Measurements from ENCODE around the gene LRRC32. TPM values are rescaled to one million over a fixed set of nuclear protein-coding genes. Genes with fewer than 3 reads are reported as not detected.

Gene LRRC32
- total and polyA plus RNA-seq, 2 experiments from 2014 or later, result 0.42 to 0.58 TPM

DNA sequence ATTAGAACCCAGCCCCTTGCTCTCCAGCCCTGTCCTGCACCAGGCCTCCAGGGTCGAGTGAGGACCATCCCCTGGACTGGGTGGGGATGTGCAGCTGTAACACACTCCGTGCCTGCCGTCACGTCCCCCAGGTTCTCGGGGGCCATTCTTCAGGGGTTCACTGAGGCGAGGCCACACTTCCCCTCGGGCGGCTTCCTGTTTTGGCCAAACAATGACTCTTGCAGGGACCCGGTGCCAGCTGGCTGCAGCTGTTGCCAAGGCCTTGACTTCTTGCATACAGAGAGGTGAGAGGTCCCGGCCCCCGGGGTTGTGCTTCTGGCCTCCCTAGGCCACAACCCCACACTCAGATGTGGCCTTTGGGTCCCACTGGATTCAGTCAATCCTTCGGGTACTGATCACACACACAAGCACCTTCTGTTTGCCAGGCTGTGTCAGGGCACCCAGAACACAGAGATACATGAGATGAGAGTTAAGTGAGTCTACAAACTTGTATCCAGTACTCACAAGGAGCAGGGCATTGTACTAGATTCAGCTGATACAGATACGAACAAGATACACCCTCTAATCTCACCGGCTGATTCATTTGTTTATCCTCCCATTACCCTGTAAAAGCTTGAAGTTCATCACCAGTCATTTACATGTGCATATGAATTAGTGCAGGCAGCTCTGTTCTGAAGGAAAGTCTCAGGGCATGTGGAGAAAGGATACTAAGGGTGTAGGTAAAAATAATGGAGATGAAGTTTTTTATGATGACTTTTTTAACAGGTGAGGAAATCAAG is 32.9 kb downstream of the LRRC32 start:
- Histone ChIP-seq H3K4me3 (no peak overlapping the region), H2AFZ (no peak overlapping the region), H3F3A (replicated peaks; ENCODE audit: low read depth) (no peaks in the 10 kb centered on the region), H3K27me3 (ENCODE audit: insufficient read depth) (no peaks in the 10 kb centered on the region), H3K4me2 (no peak overlapping the region), H3K36me3 (ENCODE audit: insufficient read depth) (no peaks in the 10 kb centered on the region), H3K27ac (ENCODE audit: low read depth) (no peak overlapping the region), H4K20me1 (replicated peaks; ENCODE audit: insufficient read depth) (no peaks in the 10 kb centered on the region), H3K79me2 (replicated peaks; ENCODE audit: insufficient read depth) (no peaks in the 10 kb centered on the region), H3K9me2 (ENCODE audit: insufficient read depth) (peaks cover 6% of the 10 kb centered on the region; the same call in 1 of the 2 replicates), H3K4me1 (ENCODE audit: insufficient read depth) (no peaks in the 10 kb centered on the region)
- peaks cover 7% of the 10 kb centered on the region for H3K27me3 Mint-ChIP-seq (ENCODE audit: insufficient read depth, low read depth, poor library complexity)
- no peak for ATAC-seq
- H3K9me3 Mint-ChIP-seq, result no peaks in the 10 kb centered on the region
- no peak for TF ChIP-seq CREB1 (CRISPR knock-in tag; IDR thresholded peaks at IDR 0.05; ENCODE audit: low read depth)
- TF ChIP-seq, protein P1, sequence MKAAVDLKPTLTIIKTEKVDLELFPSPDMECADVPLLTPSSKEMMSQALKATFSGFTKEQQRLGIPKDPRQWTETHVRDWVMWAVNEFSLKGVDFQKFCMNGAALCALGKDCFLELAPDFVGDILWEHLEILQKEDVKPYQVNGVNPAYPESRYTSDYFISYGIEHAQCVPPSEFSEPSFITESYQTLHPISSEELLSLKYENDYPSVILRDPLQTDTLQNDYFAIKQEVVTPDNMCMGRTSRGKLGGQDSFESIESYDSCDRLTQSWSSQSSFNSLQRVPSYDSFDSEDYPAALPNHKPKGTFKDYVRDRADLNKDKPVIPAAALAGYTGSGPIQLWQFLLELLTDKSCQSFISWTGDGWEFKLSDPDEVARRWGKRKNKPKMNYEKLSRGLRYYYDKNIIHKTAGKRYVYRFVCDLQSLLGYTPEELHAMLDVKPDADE (IDR thresholded peaks at IDR 0.05), result no peak
- TF ChIP-seq, protein P2, sequence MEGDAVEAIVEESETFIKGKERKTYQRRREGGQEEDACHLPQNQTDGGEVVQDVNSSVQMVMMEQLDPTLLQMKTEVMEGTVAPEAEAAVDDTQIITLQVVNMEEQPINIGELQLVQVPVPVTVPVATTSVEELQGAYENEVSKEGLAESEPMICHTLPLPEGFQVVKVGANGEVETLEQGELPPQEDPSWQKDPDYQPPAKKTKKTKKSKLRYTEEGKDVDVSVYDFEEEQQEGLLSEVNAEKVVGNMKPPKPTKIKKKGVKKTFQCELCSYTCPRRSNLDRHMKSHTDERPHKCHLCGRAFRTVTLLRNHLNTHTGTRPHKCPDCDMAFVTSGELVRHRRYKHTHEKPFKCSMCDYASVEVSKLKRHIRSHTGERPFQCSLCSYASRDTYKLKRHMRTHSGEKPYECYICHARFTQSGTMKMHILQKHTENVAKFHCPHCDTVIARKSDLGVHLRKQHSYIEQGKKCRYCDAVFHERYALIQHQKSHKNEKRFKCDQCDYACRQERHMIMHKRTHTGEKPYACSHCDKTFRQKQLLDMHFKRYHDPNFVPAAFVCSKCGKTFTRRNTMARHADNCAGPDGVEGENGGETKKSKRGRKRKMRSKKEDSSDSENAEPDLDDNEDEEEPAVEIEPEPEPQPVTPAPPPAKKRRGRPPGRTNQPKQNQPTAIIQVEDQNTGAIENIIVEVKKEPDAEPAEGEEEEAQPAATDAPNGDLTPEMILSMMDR (conservative IDR thresholded peaks at IDR 0.05; ENCODE audit: low read depth in 2 of 2), result no peak
- TF ChIP-seq EZH2phosphoT487 (IDR thresholded peaks at IDR 0.05; ENCODE audit: unreplicated experiment), result no peak
- TF ChIP-seq NANOG (IDR thresholded peaks at IDR 0.05; ENCODE audit: borderline replicate concordance), result no peak
- TF ChIP-seq STAT1 (IDR thresholded peaks at IDR 0.05; ENCODE audit: unreplicated experiment), result no peak
- no peak for TF ChIP-seq JUNB (IDR thresholded peaks at IDR 0.05; ENCODE audit: unreplicated experiment)
- TF ChIP-seq ZNF114 (CRISPR knock-in tag; IDR thresholded peaks at IDR 0.05), result no peak
- H3K36me3 Mint-ChIP-seq (ENCODE audit: low read depth), result no peaks in the 10 kb centered on the region; the same call in 2 of the 3 replicates
- peaks cover 12% of the 10 kb centered on the region for H3K4me1 Mint-ChIP-seq
- H3K27ac Mint-ChIP-seq, result no peak overlapping the region
- no peak overlapping the region for H3K4me3 Mint-ChIP-seq
- DNase-seq (ENCODE audit: low spot score), result no peak

DNA sequence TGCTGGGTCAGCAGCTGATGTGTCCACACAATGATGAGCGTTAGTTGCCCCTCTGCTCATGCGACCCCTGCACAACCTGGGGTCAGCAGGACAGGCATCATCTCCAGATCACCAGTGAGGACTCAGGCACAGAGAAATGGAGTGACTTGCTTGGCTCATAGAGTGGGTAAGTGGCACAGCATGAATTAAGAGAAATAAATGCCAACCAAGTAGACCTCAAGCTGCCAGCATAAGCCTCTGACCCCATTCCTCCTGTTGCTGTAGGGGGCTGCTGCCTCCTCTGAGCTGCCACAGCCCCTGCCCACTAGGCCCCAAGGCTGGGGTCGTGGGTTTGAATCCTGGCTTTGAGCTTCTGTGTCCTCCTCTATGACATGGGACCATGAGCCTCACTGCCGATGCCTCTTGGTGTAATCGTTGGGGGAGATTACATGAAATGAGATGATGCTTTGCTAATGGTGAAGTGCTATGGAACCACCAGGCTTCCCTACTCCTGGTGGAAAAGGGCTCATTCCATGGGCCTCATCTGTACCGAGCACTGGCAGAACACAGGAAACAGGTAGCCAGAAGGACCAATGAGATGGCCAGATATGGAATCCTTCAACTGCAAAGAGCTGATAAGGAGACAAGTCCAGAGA is 33.6 kb downstream of the LRRC32 start:
- Histone ChIP-seq H3K36me3 (ENCODE audit: insufficient read depth) (no peaks in the 10 kb centered on the region), H2AFZ (no peak overlapping the region), H4K20me1 (replicated peaks; ENCODE audit: insufficient read depth) (no peaks in the 10 kb centered on the region), H3K79me2 (replicated peaks; ENCODE audit: insufficient read depth) (no peaks in the 10 kb centered on the region), H3K27me3 (ENCODE audit: insufficient read depth) (no peaks in the 10 kb centered on the region), H3K27ac (ENCODE audit: low read depth) (no peak overlapping the region), H3F3A (replicated peaks; ENCODE audit: low read depth) (no peaks in the 10 kb centered on the region), H3K4me2 (no peak overlapping the region), H3K9me2 (ENCODE audit: insufficient read depth) (peaks cover 6% of the 10 kb centered on the region; the same call in 1 of the 2 replicates), H3K4me3 (no peak overlapping the region), H3K4me1 (ENCODE audit: insufficient read depth) (no peaks in the 10 kb centered on the region)
- Mint-ChIP-seq H3K27ac (no peak overlapping the region), H3K36me3 (ENCODE audit: low read depth) (no peaks in the 10 kb centered on the region; the same call in 2 of the 3 replicates), H3K4me1 (peaks cover 7% of the 10 kb centered on the region), H3K9me3 (no peaks in the 10 kb centered on the region), H3K27me3 (ENCODE audit: insufficient read depth, low read depth, poor library complexity) (peaks cover 7% of the 10 kb centered on the region), H3K4me3 (no peak overlapping the region)
- ATAC-seq (no peak), DNase-seq (ENCODE audit: low spot score) (no peak)
- no peak for TF ChIP-seq ZNF114 (CRISPR knock-in tag; IDR thresholded peaks at IDR 0.05)
- TF ChIP-seq EZH2 (IDR thresholded peaks at IDR 0.05; ENCODE audit: low read depth, unreplicated experiment), result no peak
- TF ChIP-seq, protein P2 (conservative IDR thresholded peaks at IDR 0.05; ENCODE audit: low read depth in 2 of 2), result no peak
- no peak for TF ChIP-seq ZNF331 (CRISPR knock-in tag; IDR thresholded peaks at IDR 0.05; ENCODE audit: low read depth)
- TF ChIP-seq, protein P1 (IDR thresholded peaks at IDR 0.05), result no peak
- TF ChIP-seq, protein P3, sequence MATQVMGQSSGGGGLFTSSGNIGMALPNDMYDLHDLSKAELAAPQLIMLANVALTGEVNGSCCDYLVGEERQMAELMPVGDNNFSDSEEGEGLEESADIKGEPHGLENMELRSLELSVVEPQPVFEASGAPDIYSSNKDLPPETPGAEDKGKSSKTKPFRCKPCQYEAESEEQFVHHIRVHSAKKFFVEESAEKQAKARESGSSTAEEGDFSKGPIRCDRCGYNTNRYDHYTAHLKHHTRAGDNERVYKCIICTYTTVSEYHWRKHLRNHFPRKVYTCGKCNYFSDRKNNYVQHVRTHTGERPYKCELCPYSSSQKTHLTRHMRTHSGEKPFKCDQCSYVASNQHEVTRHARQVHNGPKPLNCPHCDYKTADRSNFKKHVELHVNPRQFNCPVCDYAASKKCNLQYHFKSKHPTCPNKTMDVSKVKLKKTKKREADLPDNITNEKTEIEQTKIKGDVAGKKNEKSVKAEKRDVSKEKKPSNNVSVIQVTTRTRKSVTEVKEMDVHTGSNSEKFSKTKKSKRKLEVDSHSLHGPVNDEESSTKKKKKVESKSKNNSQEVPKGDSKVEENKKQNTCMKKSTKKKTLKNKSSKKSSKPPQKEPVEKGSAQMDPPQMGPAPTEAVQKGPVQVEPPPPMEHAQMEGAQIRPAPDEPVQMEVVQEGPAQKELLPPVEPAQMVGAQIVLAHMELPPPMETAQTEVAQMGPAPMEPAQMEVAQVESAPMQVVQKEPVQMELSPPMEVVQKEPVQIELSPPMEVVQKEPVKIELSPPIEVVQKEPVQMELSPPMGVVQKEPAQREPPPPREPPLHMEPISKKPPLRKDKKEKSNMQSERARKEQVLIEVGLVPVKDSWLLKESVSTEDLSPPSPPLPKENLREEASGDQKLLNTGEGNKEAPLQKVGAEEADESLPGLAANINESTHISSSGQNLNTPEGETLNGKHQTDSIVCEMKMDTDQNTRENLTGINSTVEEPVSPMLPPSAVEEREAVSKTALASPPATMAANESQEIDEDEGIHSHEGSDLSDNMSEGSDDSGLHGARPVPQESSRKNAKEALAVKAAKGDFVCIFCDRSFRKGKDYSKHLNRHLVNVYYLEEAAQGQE (IDR thresholded peaks at IDR 0.05; ENCODE audit: unreplicated experiment), result no peak
- no peak for TF ChIP-seq POLR2AphosphoS5 (IDR thresholded peaks at IDR 0.05; ENCODE audit: low read depth)
- no peak for TF ChIP-seq JUNB (IDR thresholded peaks at IDR 0.05; ENCODE audit: unreplicated experiment)
- TF ChIP-seq EZH2phosphoT487 (IDR thresholded peaks at IDR 0.05; ENCODE audit: unreplicated experiment), result no peak
